GM18511 (cell line): ENCODE results near the gene TNRC18.

Experiments
- ATAC-seq: cut with Tn5 transposase; IDR thresholded peaks from one replicate; pipeline ENCODE4 v1.9.1; 2021; ENCODE audit warnings: mild to moderate bottlenecking, moderate library complexity; ENCODE audit not compliant: unreplicated experiment

Gene TNRC18

GRCh38 chr7:5452470-5452899, 28.9 kb upstream of the TNRC18 start:
- ATAC-seq: no peak

DNA sequence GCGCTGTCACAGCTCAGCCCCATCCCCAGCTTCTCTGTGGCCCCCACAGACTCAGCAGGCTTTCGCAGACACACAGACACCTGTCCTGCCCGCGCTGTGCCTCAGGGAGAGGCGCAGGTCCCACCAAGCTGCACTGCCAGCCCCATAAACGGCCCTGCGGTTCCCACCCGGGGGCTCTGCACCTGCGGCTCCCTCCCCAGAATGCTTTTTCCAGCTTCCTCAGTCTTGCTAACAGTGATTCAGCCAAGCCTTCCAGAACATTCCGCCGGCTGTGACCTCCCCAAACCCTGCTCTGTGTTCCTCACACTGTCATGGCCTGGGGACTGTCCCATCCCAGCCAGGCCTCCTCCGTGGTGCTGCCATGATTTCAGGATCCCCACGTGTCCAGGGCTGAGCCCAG, 27.8 kb upstream of the TNRC18 start:
- no peak for ATAC-seq

GRCh38 chr7:5450549-5451327, 27.1 kb upstream of the TNRC18 start:
- no peak for ATAC-seq

DNA sequence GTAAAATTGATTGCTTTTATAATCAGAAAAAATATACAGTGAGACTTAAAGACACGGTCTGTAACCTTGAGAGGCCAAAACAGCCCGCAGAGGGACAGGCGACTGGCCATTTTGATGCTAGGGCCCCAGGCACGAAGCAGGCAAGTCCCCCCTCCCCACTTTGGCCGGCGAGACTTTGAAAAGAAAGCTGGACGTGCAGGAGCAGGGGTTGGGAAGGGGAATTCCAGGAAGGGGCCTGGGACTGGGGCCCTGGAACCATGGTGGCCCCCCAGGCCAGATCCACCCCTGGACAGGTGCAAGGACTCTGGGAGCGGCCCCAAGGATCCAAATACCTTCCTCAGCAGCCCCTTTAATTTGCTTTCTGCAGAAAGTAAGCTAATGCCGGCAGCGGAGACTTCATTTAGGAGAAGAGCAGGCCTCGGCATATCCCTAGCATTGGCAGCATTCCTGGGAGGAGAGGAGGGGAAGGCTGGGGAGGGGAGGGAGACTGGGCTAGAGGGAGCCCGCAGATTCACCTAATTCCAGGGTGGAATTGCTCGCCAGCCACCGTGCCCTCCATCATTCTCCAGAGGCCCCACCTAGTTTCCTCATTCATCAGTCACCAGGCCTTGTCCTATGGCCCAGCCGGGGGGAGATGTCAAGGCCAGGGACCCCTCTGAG, 24.9 kb upstream of the TNRC18 start:
- no peak for ATAC-seq

DNA sequence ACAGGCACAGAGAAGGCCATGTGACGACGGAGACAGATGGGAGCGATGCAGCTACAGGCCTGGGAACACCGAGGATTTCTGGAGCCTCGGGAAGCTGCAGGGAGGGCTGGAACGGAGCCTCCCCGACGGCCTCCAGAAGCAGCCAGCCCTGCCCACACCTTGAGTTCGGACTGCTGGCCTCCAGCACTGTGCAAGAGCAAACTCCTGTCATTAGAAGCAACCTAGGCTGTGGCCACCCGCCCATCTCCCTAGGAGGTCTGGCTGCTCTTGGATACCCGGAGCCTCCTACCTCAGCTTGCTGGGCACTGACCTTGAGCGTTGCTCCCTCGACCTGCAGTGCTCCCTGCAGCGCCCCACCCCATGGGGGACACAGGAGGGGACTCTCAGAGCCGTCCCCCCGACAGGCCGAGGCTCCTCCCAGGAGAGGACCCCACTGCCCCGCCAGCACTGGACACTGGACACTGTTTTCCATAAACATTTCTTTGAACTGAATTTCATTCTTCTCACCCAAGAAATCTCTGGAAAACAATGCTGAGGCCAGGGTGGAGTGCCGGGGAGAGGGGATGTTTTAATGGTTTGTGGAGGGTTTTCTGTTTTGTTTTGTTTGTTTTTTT, 22.5 kb upstream of the TNRC18 start:
- no peak for ATAC-seq

- no peak for ATAC-seq
Observed at GRCh38 chr7:5443678-5444077, 20.0 kb upstream of the TNRC18 start.

GRCh38 chr7:5442757-5443305, 19.2 kb upstream of the TNRC18 start:
- no peak for ATAC-seq

GRCh38 chr7:5441840-5442503, 18.3 kb upstream of the TNRC18 start:
- ATAC-seq: no peak

DNA sequence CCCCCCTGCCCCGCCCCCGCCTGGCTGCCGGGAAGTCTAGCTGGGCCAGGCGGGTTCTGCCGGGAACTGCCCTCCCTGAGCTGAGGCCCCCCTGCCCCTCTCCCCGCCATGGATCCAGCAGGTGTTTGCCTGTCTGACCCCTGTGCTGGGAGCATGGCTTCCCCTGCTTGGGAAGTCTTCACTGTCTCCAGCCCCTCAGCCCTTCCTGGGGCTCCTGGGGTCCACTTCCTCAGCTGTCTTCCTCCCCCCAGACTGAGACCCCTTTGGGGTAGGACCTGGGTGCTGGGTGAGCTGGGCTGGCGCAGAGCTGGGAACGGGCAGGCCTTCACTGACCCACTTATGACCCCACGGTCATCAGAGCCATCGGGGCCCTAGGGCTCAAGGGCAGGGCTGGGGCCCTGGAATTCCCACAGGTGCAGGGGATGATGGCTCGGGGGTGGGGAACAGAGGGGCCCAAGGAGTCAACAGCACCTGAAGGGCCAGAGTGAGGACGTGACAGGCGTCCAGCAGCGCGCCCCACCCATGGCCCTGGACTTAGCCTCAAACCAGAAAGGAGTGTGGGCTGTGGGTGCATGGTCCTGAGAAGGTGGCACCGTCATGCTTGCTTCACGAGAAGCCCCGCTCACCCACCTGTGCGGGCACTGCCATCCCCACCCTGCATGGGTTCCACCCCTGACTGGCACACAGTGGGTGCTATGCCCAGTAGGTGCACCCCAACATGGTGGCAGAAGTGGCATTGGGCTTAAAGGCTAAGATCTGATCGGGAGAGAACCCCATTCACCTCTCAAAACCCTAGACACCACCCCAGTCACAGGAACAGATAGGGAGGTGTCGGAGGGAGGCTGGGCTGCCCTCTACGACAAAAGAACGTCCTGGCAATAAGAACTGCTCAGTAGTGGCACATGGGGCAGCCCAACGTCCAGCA, 16.2 kb upstream of the TNRC18 start:
- ATAC-seq: no peak

DNA sequence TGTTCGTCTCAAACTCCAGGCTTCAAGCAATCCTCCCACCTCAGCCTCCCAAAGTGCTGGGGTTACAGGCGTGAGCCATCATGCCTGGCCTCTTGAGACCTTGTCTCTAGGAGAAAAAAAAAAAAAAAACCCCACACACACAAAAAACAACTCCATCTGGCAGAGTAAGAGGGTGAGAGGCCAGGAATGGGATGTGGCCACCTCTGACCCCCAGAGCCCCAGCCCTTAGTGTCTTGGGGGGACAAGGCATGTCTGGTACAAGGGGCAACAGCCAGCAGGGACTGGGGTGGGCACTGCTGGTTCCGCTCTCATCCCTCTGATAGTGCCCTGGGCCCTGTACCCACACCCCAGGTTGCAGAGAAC, 15.6 kb upstream of the TNRC18 start:
- ATAC-seq: no peak

GRCh38 chr7:5437987-5438386, 14.4 kb upstream of the TNRC18 start:
- no peak for ATAC-seq

DNA sequence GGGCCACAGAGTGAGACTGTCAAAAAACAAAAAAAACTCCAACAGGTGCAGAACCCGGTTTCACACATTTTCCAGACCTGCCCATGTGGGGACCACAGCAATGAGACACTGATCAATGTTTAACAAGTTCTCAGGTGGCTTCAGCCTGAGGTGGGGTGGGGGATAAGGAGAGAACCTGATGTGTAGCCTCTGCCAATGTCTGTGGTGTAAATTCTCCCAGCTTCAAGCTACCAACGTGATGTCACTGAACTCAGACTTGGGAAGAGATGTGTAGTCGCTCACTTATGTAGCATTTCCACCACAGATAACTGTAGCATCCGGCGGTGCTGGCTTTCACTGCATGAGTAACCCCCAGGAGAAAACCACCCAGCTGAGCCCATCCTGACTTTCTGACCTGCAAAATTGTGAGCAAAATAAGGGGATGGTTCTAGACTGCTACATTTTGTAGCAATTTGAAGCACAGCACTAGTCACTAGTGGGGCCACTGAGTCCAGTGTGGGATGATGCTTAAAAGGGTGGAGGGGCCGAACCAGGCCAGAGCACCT, 13.8 kb upstream of the TNRC18 start:
- no peak for ATAC-seq

DNA sequence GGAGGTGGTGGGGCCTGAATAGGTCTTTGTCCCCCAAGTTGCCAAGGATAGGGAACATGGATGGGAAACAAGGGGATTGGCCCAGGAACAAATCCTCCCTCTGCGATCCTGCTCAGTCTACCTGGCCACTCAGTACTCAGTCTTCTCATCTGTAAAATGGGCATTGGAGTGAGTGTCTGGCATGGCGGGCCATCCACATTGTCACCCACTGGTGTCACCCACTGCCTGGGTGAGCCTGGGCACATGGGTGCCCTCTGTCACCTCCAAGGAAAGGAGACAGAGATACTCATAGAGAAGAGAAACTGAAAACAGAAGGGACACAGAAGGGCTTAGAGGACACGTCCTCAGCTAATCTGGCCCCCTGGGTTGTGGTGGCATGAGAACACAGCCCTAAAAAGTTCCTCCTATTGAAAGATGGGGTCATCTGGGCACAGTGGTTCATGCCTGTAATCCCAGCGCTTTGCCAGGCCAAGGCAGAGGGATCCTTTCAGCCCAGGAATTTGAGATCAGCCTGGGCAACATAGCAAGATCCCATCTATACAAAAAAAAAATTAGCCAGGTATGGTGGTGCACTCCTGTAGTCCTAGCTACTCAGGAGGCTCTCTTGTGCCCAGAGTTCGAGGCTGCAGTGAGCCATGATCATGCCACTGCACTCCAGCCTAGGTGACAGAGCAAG, 12.5 kb upstream of the TNRC18 start:
- ATAC-seq: no peak

DNA sequence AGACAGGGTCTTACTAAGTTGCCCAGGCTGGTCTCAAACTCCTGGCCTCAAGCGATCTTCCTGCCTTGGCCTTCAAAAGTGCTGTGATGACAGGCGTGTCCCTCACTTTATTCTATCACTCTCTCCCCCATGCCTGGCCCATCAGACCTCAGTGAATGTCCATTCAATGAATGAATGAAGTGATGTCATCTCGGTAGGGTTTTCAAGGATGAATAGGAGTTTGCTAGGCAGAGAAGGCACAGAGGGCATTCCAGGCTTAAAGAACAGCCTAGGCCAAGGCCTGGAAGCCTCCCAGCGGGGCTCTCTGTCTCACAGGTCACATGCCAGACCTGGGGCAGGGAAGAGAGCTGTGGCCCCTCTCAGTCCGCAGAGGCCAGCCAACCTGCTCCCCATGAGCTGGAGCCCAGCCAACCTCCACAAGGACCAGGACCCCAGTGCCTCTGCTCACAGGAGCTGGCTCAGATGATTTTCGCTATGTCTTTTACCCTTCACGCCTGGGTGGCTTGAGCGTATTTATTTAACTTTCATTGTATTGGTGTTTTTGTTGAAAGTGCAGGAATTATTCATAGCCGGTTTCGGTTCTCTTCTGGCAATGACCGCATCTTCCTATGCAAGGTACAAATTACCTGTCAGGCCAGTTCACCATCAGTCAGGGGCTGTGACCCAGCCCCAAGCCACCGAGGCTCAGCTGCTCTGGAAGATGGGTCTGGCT, 11.8 kb upstream of the TNRC18 start:
- ATAC-seq: no peak

GRCh38 chr7:5433181-5433580, 9.5 kb upstream of the TNRC18 start:
- no peak for ATAC-seq

- ATAC-seq: no peak
Observed at GRCh38 chr7:5432691-5433090, 9.1 kb upstream of the TNRC18 start.

- ATAC-seq: no peak
Observed at GRCh38 chr7:5431560-5432015, 8.0 kb upstream of the TNRC18 start.

DNA sequence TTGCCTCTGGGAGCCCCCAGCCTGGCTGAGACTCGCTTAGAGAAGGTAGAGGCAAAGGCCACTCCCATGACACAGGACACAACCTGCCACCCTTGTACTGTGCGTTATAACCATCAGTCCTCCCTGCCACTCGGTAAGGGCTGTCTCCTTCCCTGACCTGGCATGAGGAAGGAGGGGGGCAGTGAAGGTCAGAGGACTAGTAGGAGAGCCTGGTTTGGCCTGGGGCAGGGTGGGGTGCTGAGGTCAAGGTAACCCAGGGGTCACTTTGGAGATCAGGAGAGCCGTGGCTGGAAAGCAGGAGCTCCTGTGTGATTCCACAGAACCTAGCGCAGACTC, 6.9 kb upstream of the TNRC18 start:
- no peak for ATAC-seq
